AG04449 (cell line): ENCODE measurements around the gene DSC1.

ENCODE experiments used
- CTCF ChIA-PET: fragments of 350-600 bp; formaldehyde crosslinking; extraction: SDS; loops from one replicate; lab custom pipeline; 2021; ENCODE audit warnings: antibody characterized with exemption; lab: Yijun Ruan, JAX
- POLR2A ChIA-PET: fragments of 400-600, 350-600 bp; formaldehyde crosslinking; extraction: SDS; loops from one replicate; lab custom pipeline; 2020; ENCODE audit warnings: antibody characterized with exemption, inconsistent platforms; lab: Yijun Ruan, JAX
- DNase-seq: peaks from one replicate; pipeline ENCODE4 v3.0.0-alpha.2; 2010; ENCODE audit warnings: low read depth, low spot score
- H3K4me3 ChIP-seq: 2 replicates; pipeline ENCODE4 v1.5.1; 2011; ENCODE audit warnings: low read depth, mild to moderate bottlenecking, control low read depth, low read length
- TF ChIP-seq, protein P1 (sequence below): IDR thresholded peaks from one replicate; pipeline ENCODE4 v1.5.1; 2011; ENCODE audit warnings: mild to moderate bottlenecking, moderate library complexity, low read length, control low read depth, inconsistent platforms; ENCODE audit not compliant: insufficient read depth; ENCODE audit errors: missing control alignments

Gene DSC1

GRCh38 chr18:31120594-31120993 is 42.1 kb downstream of the DSC1 start:
- ChIA-PET CTCF (no interaction called here), POLR2A (no interaction called here)
- H3K4me3 ChIP-seq: no peak overlapping the region
- no peak for DNase-seq
- TF ChIP-seq, protein P1, sequence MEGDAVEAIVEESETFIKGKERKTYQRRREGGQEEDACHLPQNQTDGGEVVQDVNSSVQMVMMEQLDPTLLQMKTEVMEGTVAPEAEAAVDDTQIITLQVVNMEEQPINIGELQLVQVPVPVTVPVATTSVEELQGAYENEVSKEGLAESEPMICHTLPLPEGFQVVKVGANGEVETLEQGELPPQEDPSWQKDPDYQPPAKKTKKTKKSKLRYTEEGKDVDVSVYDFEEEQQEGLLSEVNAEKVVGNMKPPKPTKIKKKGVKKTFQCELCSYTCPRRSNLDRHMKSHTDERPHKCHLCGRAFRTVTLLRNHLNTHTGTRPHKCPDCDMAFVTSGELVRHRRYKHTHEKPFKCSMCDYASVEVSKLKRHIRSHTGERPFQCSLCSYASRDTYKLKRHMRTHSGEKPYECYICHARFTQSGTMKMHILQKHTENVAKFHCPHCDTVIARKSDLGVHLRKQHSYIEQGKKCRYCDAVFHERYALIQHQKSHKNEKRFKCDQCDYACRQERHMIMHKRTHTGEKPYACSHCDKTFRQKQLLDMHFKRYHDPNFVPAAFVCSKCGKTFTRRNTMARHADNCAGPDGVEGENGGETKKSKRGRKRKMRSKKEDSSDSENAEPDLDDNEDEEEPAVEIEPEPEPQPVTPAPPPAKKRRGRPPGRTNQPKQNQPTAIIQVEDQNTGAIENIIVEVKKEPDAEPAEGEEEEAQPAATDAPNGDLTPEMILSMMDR: no peak

GRCh38 chr18:31116853-31117595 is 45.6 kb downstream of the DSC1 start:
- no peak overlapping the region for H3K4me3 ChIP-seq
- DNase-seq: no peak
- TF ChIP-seq, protein P1: no peak
- ChIA-PET CTCF (no interaction called here), POLR2A (no interaction called here)

DNA sequence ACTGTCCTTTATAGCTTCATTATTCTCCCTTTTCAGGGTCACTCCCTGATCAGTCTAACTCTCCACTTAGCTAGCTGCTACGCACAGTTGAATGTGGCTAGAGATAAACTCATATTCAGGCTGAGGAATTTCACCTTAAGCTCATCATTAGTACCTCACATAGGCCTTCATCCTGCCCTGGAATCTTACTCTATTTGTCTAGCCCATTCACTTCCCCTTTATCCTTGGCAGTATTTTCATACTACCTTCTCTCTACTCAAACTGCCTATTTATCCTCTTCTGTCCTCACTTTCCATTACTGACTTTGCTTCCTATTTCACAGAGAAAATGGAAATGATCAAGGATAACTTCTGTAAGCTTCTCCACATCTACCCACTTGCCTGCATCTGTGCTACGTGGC is 49.9 kb downstream of the DSC1 start:
- ChIA-PET CTCF (no interaction called here), POLR2A (no interaction called here)
- H3K4me3 ChIP-seq: no peak overlapping the region
- TF ChIP-seq, protein P1: no peak
- no peak for DNase-seq

- TF ChIP-seq, protein P1: no peak
- CTCF ChIA-PET: no interaction called here
- DNase-seq: no peak
- POLR2A ChIA-PET: no interaction called here
- H3K4me3 ChIP-seq: no peak overlapping the region
These were observed 56.9 kb downstream of the DSC1 start for GRCh38 chr18:31105733-31106132.

- no peak overlapping the region for H3K4me3 ChIP-seq
- DNase-seq: no peak
- ChIA-PET POLR2A (no interaction called here), CTCF (no interaction called here)
- TF ChIP-seq, protein P1: no peak
These were observed 58.2 kb downstream of the DSC1 start for GRCh38 chr18:31104444-31104843.

- ChIA-PET CTCF (no interaction called here), POLR2A (no interaction called here)
- H3K4me3 ChIP-seq: no peak overlapping the region
- DNase-seq: no peak
- TF ChIP-seq, protein P1: no peak
These were observed 59.2 kb downstream of the DSC1 start for GRCh38 chr18:31103423-31103822.
